GM12874 (cell line): ENCODE measurements around the gene NF1.

Experiments
- CTCF ChIP-seq: IDR thresholded peaks from 2 replicates; pipeline ENCODE4 v1.5.1; 2011; ENCODE audit warnings: low read depth, mild to moderate bottlenecking, control low read depth, low read length, moderate library complexity; ENCODE audit not compliant: insufficient read depth

Gene NF1

GRCh38 chr17:31094600-31095235 is at the start of gene NF1:
Gene NF1 (plus strand): TSS chr17:31094977. CDS start chr17:31095310, 333 bp downstream.
- TF ChIP-seq CTCF, result no peak

- no peak for TF ChIP-seq CTCF
These were observed 46.6 kb upstream of the NF1 start for GRCh38 chr17:31048142-31048541.

GRCh38 chr17:31048780-31049179 is 46.0 kb upstream of the NF1 start:
- no peak for TF ChIP-seq CTCF

- TF ChIP-seq CTCF, result no peak
These were observed 43.8 kb upstream of the NF1 start for GRCh38 chr17:31050948-31051347.

DNA sequence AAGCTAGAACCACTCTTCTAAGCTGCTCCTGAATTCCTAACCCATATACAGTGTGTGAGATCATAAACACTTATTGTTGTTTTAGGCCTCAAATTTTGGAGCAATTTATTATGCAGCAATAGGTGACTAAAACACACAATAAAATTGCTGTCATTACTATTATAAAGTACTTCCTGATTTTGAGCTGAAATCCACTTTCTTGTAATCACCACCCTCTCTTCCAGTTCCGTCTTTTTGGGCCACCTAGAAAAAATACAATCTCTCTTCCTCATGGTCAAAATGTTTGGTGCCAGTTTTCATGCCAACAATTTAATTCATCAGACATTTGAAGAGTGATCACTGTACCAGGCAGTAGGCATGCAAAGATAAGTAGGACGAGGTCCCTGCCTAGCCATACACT is 43.3 kb upstream of the NF1 start:
- TF ChIP-seq CTCF, result no peak

GRCh38 chr17:31052187-31052889 is 42.4 kb upstream of the NF1 start:
- no peak for TF ChIP-seq CTCF

GRCh38 chr17:31053071-31053470 is 41.7 kb upstream of the NF1 start:
- no peak for TF ChIP-seq CTCF
